IPS DF 6.9 (cell line): Measurements from ENCODE around the gene SCGN.

ENCODE experiments used
- DNase-seq: peaks from one replicate; pipeline ENCODE4 v3.0.0-alpha.2; 2013; ENCODE audit warnings: low read depth, low spot score
- H3K27ac ChIP-seq: one replicate; pipeline ENCODE4 v1.5.1; 2013; ENCODE audit warnings: low read length, control low read depth
- H3K27me3 ChIP-seq: 2 replicates; pipeline ENCODE4 v1.6.1; 2013; ENCODE audit warnings: mild to moderate bottlenecking, low read length; ENCODE audit not compliant: control insufficient read depth, insufficient read depth
- H3K36me3 ChIP-seq: 2 replicates; pipeline ENCODE4 v1.6.1; 2013; ENCODE audit warnings: low read length; ENCODE audit not compliant: control insufficient read depth, insufficient read depth
- H3K4me1 ChIP-seq: 2 replicates; pipeline ENCODE4 v1.6.1; 2013; ENCODE audit warnings: low read length; ENCODE audit not compliant: control insufficient read depth, insufficient read depth
- H3K4me3 ChIP-seq: 2 replicates; pipeline ENCODE4 v1.5.1; 2013; ENCODE audit warnings: mild to moderate bottlenecking, low read length
- H3K9me3 ChIP-seq: 2 replicates; pipeline ENCODE4 v1.6.1; 2013; ENCODE audit warnings: low read length, inconsistent platforms; ENCODE audit not compliant: control insufficient read depth, insufficient read depth
- WGBS: extraction: QIAGEN DNeasy Blood & Tissue Kit; methylation state at CpG from one replicate; pipeline ENCODE4 v1.1.7; 2013; ENCODE audit warnings: mixed read lengths, missing lambda C conversion rate; ENCODE audit not compliant: insufficient read length, insufficient coverage; 5-methylcytosine and 5-hydroxymethylcytosine counted together

The SCGN gene

DNA sequence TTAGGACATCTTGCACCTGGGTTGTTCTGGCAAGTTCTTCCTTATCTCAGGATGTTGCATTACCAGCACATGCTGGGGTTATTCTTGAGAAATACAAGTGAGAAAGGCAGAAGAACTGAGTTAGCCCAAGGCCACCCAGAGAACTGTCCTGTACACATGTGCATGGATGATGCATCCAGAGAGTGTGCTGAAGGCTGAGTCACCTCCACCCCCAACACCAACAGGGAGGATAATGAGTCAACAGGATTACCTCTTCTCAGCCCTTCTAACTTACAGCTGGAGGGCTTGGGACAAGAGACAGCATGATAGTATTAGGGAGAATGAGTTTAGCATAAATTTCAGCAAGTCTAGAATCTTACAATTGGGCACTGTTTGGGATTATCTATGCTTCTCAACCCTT is 8.5 kb downstream of the SCGN start:
- H3K36me3 ChIP-seq, result no peaks in the 10 kb centered on the region
- H3K4me3 ChIP-seq, result no peak overlapping the region
- H3K27ac ChIP-seq, result no peak overlapping the region
- H3K27me3 ChIP-seq, result no peaks in the 10 kb centered on the region
- DNase-seq, result no peak
- H3K4me1 ChIP-seq, result no peaks in the 10 kb centered on the region
- H3K9me3 ChIP-seq, result no peaks in the 10 kb centered on the region

DNA sequence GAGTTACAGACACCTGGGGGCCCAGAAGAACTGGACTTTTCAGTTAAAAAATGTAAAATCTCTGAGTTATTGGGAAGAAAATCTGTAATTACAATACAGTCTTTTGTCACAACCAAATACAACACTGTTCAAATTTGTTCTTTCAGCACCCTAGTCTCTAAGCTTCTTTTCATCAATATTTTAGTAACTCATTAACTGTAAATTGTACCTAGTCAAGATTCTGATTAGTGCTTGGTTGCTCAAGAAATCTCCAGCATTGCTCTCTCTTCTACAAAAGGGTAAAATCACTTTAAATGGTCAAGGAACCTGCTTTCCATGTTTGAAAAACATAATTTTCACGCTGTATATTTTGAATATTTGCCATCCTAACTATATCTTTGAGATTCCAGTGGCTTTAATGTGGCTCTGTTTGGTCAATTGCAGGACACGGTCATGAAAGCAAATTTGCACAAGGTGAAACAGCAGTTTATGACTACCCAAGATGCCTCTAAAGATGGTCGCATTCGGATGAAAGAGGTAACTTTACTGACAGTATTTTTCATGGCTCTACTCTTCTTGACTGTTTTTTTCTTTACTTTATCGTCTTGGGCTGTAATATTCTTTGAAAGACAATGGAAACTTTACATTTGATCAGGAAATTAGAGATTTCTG is 9.2 kb downstream of the SCGN start:
- no peak overlapping the region for H3K27ac ChIP-seq
- DNase-seq, result no peak
- H3K36me3 ChIP-seq, result no peaks in the 10 kb centered on the region
- no peaks in the 10 kb centered on the region for H3K9me3 ChIP-seq
- WGBS, result no CpG with 5 or more reads among the region's 5 CpGs
- H3K4me1 ChIP-seq, result no peaks in the 10 kb centered on the region
- no peaks in the 10 kb centered on the region for H3K27me3 ChIP-seq
- no peak overlapping the region for H3K4me3 ChIP-seq

DNA sequence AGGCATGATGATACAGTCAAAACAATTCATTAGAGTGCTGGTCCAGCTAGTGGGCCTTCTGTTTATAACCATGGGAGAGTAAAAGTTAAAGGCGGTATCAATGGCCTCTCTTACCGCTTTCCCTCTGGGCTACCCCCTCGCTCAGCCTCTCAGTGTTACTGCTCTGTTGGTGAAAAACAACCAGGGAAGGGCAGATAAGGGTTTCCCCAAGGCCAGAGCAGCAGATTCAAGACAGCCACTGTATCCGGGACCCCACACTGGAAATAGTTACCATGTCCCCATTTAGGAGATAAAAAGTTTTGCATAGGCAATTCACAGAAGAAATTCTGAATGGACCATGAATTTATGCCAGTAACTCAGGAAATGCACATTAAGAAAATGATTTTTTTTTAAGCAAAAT is 13.4 kb downstream of the SCGN start:
- Histone ChIP-seq H3K36me3 (no peaks in the 10 kb centered on the region), H3K27me3 (no peaks in the 10 kb centered on the region), H3K4me3 (no peak overlapping the region), H3K4me1 (no peaks in the 10 kb centered on the region), H3K27ac (no peak overlapping the region), H3K9me3 (no peaks in the 10 kb centered on the region)
- no peak for DNase-seq
- no CpG with 5 or more reads among the region's 4 CpGs for WGBS

DNA sequence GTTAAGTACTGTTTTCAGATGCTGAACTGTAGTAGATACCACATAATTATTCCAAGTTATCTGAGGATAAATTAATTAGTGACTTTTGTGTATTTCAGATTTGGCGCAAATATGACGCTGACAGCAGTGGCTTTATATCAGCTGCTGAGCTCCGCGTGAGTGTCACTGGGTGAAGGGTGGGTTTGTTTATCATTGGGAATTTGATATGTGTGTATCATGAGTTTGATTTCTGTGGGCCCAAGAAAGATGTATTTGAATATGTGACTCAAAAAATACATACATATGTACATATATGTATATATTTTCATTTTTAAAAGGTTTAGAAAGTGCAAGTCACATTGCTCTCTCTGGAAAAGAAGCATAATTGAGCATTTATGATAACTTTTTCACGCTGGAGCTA is 17.4 kb downstream of the SCGN start:
- Histone ChIP-seq H3K27me3 (no peaks in the 10 kb centered on the region), H3K9me3 (no peaks in the 10 kb centered on the region), H3K36me3 (no peaks in the 10 kb centered on the region), H3K4me1 (no peaks in the 10 kb centered on the region), H3K4me3 (no peak overlapping the region), H3K27ac (no peak overlapping the region)
- WGBS, result no CpG with 5 or more reads among the region's 5 CpGs
- no peak for DNase-seq

DNA sequence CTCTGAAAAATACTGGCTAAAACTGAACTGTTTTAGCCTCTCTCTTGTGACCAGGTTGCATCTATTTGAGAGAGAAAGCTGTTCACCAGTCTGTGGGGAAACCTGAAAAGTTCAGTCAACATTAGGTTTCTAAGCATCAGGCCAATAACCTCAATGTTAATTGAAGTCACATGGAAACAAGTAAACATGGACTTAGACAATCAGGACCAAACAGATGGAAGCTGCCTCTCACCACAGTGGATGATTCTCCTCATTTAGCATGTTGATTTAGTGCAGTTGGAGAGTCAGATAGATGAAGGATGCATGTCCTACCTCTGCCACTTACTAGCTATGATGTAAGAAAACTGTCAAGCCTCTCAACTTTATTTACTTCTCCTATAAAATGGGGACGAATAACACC is 18.2 kb downstream of the SCGN start:
- no CpG with 5 or more reads among the region's 1 CpG for WGBS
- Histone ChIP-seq H3K4me1 (no peaks in the 10 kb centered on the region), H3K4me3 (no peak overlapping the region), H3K27me3 (no peaks in the 10 kb centered on the region), H3K36me3 (no peaks in the 10 kb centered on the region), H3K27ac (no peak overlapping the region), H3K9me3 (no peaks in the 10 kb centered on the region)
- DNase-seq, result no peak

DNA sequence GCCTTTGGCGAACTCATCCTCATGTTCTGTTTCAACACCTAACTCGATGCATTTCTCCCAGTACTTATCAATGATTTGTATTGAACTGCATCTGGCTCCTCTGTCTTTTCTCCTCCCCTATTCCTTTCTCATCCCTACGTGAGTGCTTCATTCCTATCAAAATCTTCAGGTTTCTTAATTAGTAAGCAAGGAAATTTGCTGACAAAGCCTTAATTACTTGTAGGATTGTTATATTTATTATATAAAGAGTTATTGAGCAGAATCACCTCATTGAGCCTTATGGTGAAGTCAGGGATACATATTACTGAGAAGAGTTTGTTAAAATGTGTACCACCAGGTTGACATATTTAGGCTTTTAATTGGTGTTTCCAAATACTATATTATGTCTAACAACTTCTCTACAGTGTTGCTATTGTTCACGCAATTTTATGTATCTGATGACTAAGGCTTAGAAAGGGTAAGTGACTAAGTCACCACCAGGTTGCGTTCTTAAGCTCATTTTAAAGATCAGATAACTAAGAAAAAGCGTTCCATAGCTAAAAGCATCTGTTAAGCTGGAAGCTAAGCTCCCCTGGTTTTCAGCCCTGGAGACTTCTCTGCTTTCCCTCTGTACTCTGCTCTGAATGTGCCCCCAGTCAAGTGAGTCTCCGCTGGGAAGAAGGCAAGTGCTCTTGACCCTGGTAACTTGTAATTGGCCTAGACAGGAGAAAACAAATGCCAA is 18.9 kb downstream of the SCGN start:
- no peak overlapping the region for H3K27ac ChIP-seq
- no peaks in the 10 kb centered on the region for H3K9me3 ChIP-seq
- no peak overlapping the region for H3K4me3 ChIP-seq
- no CpG with 5 or more reads among the region's 7 CpGs for WGBS
- H3K36me3 ChIP-seq, result no peaks in the 10 kb centered on the region
- DNase-seq, result no peak
- no peaks in the 10 kb centered on the region for H3K27me3 ChIP-seq
- no peaks in the 10 kb centered on the region for H3K4me1 ChIP-seq

DNA sequence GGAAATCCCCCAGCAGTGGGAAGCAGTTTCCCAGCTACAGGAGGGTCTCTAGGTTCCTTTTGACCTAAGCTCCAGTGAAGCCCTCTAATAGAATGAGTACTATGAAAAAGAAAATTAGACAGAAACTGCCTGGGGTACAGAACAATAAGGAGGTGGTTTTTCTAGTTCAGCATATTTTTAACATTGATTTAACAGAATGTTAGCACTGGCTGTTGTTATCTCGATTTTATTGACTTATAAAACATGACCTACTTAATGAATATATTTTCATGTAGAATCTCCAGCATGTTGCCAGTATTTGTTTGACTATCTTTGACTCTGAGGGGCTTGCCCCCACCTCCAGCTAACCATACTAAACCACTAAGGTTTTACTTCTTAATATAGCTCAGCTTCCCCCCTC is 19.6 kb downstream of the SCGN start:
- no peaks in the 10 kb centered on the region for H3K9me3 ChIP-seq
- DNase-seq, result no peak
- H3K4me1 ChIP-seq, result no peaks in the 10 kb centered on the region
- H3K36me3 ChIP-seq, result no peaks in the 10 kb centered on the region
- WGBS, result no CpG with 5 or more reads among the region's 1 CpG
- no peak overlapping the region for H3K4me3 ChIP-seq
- no peaks in the 10 kb centered on the region for H3K27me3 ChIP-seq
- H3K27ac ChIP-seq, result no peak overlapping the region

DNA sequence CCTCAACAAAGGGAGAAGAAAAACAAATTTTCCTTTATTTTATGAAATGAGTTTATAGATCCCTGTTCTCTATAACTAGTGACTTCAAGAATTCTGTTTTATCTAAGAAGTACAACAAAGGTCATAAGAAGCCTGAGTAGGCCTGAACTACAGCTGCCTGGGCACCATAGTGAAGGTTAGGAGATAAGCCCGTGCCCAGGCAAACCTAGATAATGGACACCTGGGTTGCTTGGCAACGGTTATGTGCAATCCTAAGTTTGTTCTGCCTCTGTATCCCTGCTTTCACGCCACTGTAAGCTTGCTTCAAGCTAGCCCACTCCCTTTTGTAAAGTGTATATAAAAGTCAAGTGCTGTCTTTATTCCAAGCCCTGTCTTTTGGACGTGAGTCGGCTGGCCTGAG is 23.2 kb downstream of the SCGN start:
- Histone ChIP-seq H3K27ac (no peak overlapping the region), H3K9me3 (no peaks in the 10 kb centered on the region), H3K4me3 (no peak overlapping the region), H3K27me3 (no peaks in the 10 kb centered on the region), H3K36me3 (no peaks in the 10 kb centered on the region), H3K4me1 (no peaks in the 10 kb centered on the region)
- WGBS, result no CpG with 5 or more reads among the region's 5 CpGs
- DNase-seq, result no peak

DNA sequence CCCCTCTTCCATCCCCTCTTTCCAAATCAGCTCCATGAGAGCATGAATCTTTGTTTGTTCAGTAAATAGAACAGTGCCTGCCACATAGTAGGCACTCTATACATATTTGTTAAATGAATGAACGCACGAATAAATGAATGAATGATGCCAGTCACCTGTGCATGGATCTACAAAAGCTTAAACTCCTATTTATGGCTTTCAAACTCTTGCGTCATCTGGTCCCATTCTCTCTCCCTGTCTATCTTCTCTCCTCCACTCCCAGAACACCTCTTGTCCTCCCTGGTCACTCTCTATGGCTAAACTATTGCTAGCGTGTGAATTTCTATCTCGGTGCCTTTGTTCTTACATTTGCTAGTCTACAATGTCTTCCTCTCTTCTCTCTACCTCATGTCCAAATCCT is 24.8 kb downstream of the SCGN start:
- Histone ChIP-seq H3K27ac (no peak overlapping the region), H3K27me3 (no peaks in the 10 kb centered on the region), H3K9me3 (no peaks in the 10 kb centered on the region), H3K4me1 (no peaks in the 10 kb centered on the region), H3K4me3 (no peak overlapping the region), H3K36me3 (no peaks in the 10 kb centered on the region)
- no peak for DNase-seq
- no CpG with 5 or more reads among the region's 5 CpGs for WGBS

DNA sequence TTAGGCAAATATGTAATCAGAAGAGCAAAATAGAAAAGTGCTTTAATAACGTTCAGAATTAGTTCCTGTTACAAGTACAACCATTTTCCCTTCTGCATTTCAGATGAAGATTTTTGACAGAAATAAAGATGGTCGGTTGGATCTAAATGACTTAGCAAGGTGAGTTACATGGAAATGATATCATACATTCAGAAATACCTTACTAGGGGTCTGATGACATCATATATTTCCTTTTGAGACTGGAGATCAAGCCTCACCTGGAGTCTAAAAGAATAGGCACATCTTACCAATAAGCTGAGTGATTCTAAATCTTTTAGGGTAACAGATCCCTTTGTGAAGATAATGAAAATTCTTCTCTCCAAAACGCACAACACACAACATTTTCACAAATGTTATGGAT is 29.8 kb downstream of the SCGN start:
- no peaks in the 10 kb centered on the region for H3K36me3 ChIP-seq
- H3K4me1 ChIP-seq, result no peaks in the 10 kb centered on the region
- no peak overlapping the region for H3K27ac ChIP-seq
- no peaks in the 10 kb centered on the region for H3K9me3 ChIP-seq
- no CpG with 5 or more reads among the region's 3 CpGs for WGBS
- no peak for DNase-seq
- H3K27me3 ChIP-seq, result no peaks in the 10 kb centered on the region
- H3K4me3 ChIP-seq, result no peak overlapping the region

DNA sequence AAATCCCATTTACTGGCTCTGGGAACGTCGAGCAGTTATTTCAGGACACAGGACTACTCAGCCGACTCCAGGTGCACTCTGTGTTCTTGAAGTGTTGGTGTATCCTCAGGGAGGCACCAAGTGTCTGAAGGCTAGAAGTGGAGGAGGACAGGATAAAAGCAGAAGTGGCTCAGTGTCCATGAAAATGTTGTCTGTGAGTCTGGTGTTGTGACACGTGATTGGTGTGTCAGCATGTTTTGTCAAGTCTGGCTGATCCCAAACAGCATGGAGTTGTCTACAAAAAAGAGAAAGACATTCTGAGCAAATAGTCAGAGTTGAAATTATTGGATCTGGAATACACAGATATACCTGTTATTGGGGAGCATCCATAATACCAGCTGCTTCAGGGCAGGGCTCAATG is 30.3 kb downstream of the SCGN start:
- WGBS, result no CpG with 5 or more reads among the region's 4 CpGs
- H3K4me3 ChIP-seq, result no peak overlapping the region
- H3K9me3 ChIP-seq, result no peaks in the 10 kb centered on the region
- no peaks in the 10 kb centered on the region for H3K36me3 ChIP-seq
- no peak overlapping the region for H3K27ac ChIP-seq
- no peaks in the 10 kb centered on the region for H3K27me3 ChIP-seq
- no peak for DNase-seq
- no peaks in the 10 kb centered on the region for H3K4me1 ChIP-seq
